SJCRH30 (cell line): ENCODE results near the gene B3GNT7. TPM values are rescaled to one million over a fixed set of nuclear protein-coding genes. Genes with fewer than 3 reads are reported as not detected.

ENCODE experiments used
- DNase-seq, 2 experiments: peaks; one replicate each; pipeline ENCODE4 v3.0.0-alpha.2; 2015 to 2020
- H3K27ac ChIP-seq: fragments of 250-450 bp; sonication (Bioruptor Pico); 2 replicates; pipeline ENCODE4 v1.5.1; 2020; ENCODE audit warnings: mild to moderate bottlenecking, moderate library complexity
- H3K27me3 ChIP-seq: fragments of 250-450 bp; sonication (Bioruptor Pico); 2 replicates; pipeline ENCODE4 v1.5.1; 2020; ENCODE audit warnings: mild to moderate bottlenecking, moderate library complexity
- H3K36me3 ChIP-seq: fragments of 250-450 bp; sonication (Bioruptor Pico); 2 replicates; pipeline ENCODE4 v1.5.1; 2020; ENCODE audit warnings: mild to moderate bottlenecking, moderate library complexity
- H3K4me1 ChIP-seq: fragments of 250-450 bp; sonication (Bioruptor Pico); 2 replicates; pipeline ENCODE4 v1.5.1; 2020; ENCODE audit warnings: mild to moderate bottlenecking, moderate library complexity
- H3K4me3 ChIP-seq: fragments of 250-450 bp; sonication (Bioruptor Pico); 2 replicates; pipeline ENCODE4 v1.5.1; 2020; ENCODE audit warnings: mild to moderate bottlenecking, moderate library complexity
- H3K9me3 ChIP-seq: fragments of 250-450 bp; sonication (Bioruptor Pico); replicated peaks from 2 replicates; pipeline ENCODE4 v1.5.1; 2020; ENCODE audit warnings: mild to moderate bottlenecking, moderate library complexity
- total RNA-seq: library from RNA; depleted of rRNA; stranded (reverse); fragments of >200 nt; shearing (Covaris generic); gene quantifications from 2 replicates; pipeline ENCODE4 v1.2.3, GENCODE V29; 2014; rRNA removed

The B3GNT7 gene
- total RNA-seq, 1 experiment from 2014 or later, result 0.04 TPM

DNA sequence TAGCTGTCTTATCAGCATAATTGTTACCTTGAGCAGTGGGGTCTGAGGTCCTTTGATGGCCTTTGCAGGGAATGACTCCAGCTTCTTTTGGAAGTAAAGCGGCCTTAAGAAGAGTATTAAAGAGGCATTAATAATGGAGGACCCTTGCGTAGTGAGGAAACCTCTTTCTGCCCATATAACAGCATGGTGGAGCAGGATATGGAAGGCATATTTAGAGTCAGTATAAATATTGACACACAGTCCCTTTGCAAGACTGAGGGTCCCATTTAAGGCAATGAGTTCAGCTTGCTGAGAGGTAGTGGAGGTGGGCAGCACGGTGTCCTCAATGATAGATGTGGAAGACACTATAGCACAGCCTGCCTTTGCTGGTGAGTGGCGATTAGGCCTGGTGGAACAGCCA lies 36.1 kb downstream of the B3GNT7 start:
- Histone ChIP-seq H3K4me1 (no peaks in the 10 kb centered on the region), H3K9me3 (peaks cover 8% of the 10 kb centered on the region; the same call in 1 of the 2 replicates)
- DNase-seq, result no peak

DNA sequence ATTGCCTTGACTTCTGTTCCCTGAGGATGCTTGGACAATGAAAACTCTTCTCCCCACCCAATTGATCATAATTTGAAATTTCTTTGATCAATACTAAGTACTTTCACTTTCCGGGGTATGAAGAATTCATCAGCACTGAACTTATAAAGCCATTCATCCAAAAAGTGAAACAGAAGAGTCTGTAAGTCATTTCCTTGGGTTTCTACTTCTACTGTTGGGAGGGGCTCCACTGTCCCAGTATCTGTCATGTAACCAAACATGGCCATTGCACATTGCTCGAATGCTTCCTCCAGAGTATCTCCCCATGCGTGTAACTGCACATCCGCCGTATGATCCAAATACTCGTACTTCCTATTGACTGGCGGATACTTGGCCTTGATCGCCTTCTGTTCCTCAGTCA lies 38.5 kb downstream of the B3GNT7 start:
- DNase-seq, result no peak
- Histone ChIP-seq H3K36me3 (no peaks in the 10 kb centered on the region), H3K27me3 (no peaks in the 10 kb centered on the region), H3K4me1 (no peaks in the 10 kb centered on the region), H3K4me3 (no peak overlapping the region), H3K9me3 (peaks cover 8% of the 10 kb centered on the region; the same call in 1 of the 2 replicates), H3K27ac (no peak overlapping the region)

More for the DNA sequence above, 36.1 kb downstream of the B3GNT7 start:
- Histone ChIP-seq H3K27ac (no peak overlapping the region), H3K27me3 (no peaks in the 10 kb centered on the region), H3K4me3 (no peak overlapping the region), H3K36me3 (no peaks in the 10 kb centered on the region)

DNA sequence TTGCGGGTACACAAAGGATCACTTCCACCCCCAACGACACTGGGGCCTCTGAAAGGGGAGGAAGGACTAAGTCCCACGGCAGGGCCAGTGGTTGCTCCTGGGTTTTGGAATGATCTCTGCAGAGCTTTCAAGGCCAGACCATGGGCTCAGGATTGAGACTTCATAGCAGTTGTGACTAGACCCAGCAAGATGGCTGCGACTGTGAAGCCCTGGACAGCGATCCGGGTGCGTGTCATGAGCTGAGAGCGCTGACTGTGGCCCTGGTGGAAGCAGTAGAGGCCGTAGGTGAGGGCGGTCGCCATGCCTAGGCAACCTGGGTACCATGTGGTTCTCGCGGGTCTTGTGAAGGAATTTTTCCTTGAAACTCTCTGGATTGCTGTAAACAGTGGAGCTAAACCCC lies 41.4 kb downstream of the B3GNT7 start:
- Histone ChIP-seq H3K4me3 (no peak overlapping the region), H3K4me1 (no peaks in the 10 kb centered on the region), H3K27me3 (no peaks in the 10 kb centered on the region), H3K9me3 (no peaks in the 10 kb centered on the region), H3K36me3 (no peaks in the 10 kb centered on the region), H3K27ac (no peak overlapping the region)
- DNase-seq, result no peak

DNA sequence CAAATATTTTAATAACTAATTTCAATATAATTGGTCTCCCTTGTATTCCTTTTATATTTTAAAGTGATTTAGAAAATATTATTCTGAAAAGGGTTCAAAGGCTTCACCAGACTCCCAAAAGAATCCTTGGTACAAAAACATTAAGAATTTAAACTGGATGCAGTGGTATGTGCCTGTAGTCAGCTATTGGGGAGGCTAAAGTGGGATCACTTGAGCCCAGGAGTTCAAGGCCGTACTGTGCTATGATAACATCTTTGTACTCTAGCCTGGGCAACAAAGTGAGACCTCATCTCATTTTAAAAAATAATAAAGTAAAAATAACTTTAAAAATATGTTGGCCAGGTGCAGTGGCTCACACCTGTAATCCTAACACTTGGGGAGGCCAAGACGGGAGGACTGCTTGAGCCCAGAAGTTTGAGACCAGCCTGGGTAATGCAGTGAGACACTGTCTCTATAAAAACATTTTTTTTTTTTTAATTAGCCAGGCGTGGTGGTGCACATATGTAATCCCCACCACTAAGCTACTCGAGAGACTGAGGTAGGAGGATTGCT lies 54.1 kb downstream of the B3GNT7 start:
- Histone ChIP-seq H3K9me3 (no peaks in the 10 kb centered on the region), H3K27me3 (no peaks in the 10 kb centered on the region), H3K36me3 (peaks cover 34% of the 10 kb centered on the region), H3K27ac (no peak overlapping the region), H3K4me1 (no peaks in the 10 kb centered on the region), H3K4me3 (no peak overlapping the region)
- no peak for DNase-seq

DNA sequence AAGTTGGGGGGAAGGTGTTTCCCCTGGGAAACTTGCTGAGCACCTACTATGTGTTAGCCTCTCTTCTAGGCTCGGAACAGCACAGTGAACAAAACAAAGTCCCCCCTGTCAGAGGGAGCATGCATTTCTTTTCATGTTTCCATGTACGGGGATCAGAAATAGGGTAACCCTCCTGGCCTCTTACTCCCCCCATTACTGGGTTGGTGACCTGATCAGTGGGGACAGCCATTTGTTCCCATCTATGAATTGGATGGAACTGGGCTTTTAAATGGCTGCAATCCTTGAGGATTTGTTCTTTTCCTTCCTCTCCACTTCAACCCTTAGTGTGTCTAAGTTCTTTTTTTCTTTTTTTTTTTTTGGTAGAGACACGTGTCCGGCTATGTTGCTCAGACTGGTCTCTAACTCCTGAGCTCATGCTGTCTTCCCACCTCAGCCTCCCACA lies 55.1 kb downstream of the B3GNT7 start:
- H3K9me3 ChIP-seq, result no peaks in the 10 kb centered on the region
- H3K4me1 ChIP-seq, result no peaks in the 10 kb centered on the region
- H3K36me3 ChIP-seq, result peaks cover 42% of the 10 kb centered on the region
- no peak overlapping the region for H3K4me3 ChIP-seq
- H3K27me3 ChIP-seq, result no peaks in the 10 kb centered on the region
- H3K27ac ChIP-seq, result no peak overlapping the region
- DNase-seq, result no peak

Other genes with a start within 250 kb of the B3GNT7 start
- gene ARMC9, start 197.1 kb upstream of the B3GNT7 start, total RNA-seq, result 16.3 and 19.9 TPM in 2 replicates
- gene NCL, start 68.8 kb downstream of the B3GNT7 start, total RNA-seq, result 795 and 908 TPM in 2 replicates
- not detected in 2 replicates for gene NMUR1, start 134.7 kb downstream of the B3GNT7 start, total RNA-seq
- gene TEX44, start 197.2 kb downstream of the B3GNT7 start, total RNA-seq, result not detected in 2 replicates